HG03575 (cell line): ENCODE data around the gene YBX2.
"Not testable (repeated sequence)": the region's sequence is repeated elsewhere in the genome, so short reads cannot be mapped to it uniquely, and the experiment has no call there.

Source experiments
- ATAC-seq: cut with Tn5 transposase; IDR thresholded peaks from one replicate; pipeline ENCODE4 v1.9.1; 2021; ENCODE audit not compliant: unreplicated experiment, insufficient number of reproducible peaks, low FRiP score; ENCODE audit errors: extremely low read depth

Gene YBX2

GRCh38 chr17:7294614-7295153, at the start of gene YBX2:
TSS of gene YBX2 (minus strand) at chr17:7294639. CDS start at chr17:7294500, 139 bp downstream.
- no peak for ATAC-seq

- no peak for ATAC-seq
These were observed 48.8 kb upstream of the YBX2 start for GRCh38 chr17:7343250-7343649.

- ATAC-seq = no peak
These were observed 47.4 kb upstream of the YBX2 start for GRCh38 chr17:7341842-7342241.

GRCh38 chr17:7340179-7340578, 45.7 kb upstream of the YBX2 start:
- no peak for ATAC-seq

- not testable (repeated sequence) for ATAC-seq
These were observed 43.2 kb upstream of the YBX2 start for GRCh38 chr17:7337600-7337999.

- no peak for ATAC-seq
These were observed 42.1 kb upstream of the YBX2 start, which contains the start of gene ACAP1 for GRCh38 chr17:7336240-7337175. TSS of gene ACAP1 (plus strand) at chr17:7336529. CDS start at chr17:7336735, 206 bp downstream.

- not testable (repeated sequence) for ATAC-seq
These were observed 41.3 kb upstream of the YBX2 start for GRCh38 chr17:7335765-7336164.

- ATAC-seq = no peak
These were observed 40.6 kb upstream of the YBX2 start for GRCh38 chr17:7334938-7335538.

- ATAC-seq = not testable (repeated sequence)
These were observed 38.2 kb upstream of the YBX2 start for GRCh38 chr17:7332600-7333069.

- no peak for ATAC-seq
These were observed 37.7 kb upstream of the YBX2 start for GRCh38 chr17:7332111-7332510.

GRCh38 chr17:7330638-7331015, 36.2 kb upstream of the YBX2 start:
- ATAC-seq = no peak

GRCh38 chr17:7329997-7330637, 35.7 kb upstream of the YBX2 start:
- ATAC-seq = no peak

- ATAC-seq = no peak
These were observed 35.0 kb upstream of the YBX2 start for GRCh38 chr17:7329374-7329996.

GRCh38 chr17:7328840-7329373, 34.5 kb upstream of the YBX2 start, which contains the start of gene NEURL4:
TSS of gene NEURL4 (minus strand) at chr17:7329335. CDS start at chr17:7329312, 23 bp downstream.
- ATAC-seq = no peak

GRCh38 chr17:7328009-7328408, 33.6 kb upstream of the YBX2 start:
- ATAC-seq = no peak

GRCh38 chr17:7327501-7327900, 33.1 kb upstream of the YBX2 start:
- no peak for ATAC-seq

- ATAC-seq = no peak
These were observed 32.6 kb upstream of the YBX2 start for GRCh38 chr17:7327056-7327455.

- no peak for ATAC-seq
These were observed 31.7 kb upstream of the YBX2 start for GRCh38 chr17:7326186-7326585.
